NCI-H446 (cell line): Measurements from ENCODE around the gene MPPED1.

Source experiments
- DNase-seq, 2 experiments: peaks; one replicate each; lab custom pipeline; 2025; lab: John Stamatoyannopoulos, UW

The MPPED1 gene

DNA sequence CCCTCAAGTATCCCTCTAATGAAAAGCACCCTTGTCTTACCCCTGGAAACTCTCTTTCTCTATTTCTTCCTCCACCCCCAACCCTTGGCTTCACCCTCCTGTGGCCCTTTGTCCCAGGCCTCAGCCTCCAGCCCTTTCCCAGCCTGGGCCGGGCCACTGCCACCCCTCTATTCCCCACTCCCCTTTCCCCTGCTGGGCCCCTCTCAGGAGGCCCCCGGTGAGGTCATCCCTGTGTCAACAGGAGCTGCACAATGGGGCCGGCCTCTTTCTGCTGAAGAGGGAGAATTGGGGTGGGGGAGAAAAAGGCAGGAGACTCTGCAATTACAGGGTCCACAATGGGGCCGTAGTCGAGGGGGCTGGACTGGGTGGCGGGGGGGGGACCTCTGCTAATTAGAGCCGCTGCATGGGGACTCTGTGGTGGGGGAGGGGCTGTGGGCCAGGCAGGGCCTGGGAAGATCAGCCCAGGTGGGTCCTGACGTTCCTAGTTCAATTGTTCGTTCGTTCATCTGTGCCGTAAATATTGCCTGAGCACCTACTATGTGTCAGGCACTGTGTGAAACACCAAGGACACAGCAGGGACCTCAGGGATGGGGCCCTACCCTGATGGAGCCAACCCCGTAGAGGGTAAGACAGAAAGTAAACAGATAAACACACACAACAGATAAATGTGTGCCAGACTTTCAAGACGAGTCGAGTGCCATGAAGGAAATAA, 18.5 kb upstream of the MPPED1 start:
- DNase-seq, result no peak

- DNase-seq, result no peak
Observed at GRCh38 chr22:43393844-43394474, 17.9 kb upstream of the MPPED1 start.

DNA sequence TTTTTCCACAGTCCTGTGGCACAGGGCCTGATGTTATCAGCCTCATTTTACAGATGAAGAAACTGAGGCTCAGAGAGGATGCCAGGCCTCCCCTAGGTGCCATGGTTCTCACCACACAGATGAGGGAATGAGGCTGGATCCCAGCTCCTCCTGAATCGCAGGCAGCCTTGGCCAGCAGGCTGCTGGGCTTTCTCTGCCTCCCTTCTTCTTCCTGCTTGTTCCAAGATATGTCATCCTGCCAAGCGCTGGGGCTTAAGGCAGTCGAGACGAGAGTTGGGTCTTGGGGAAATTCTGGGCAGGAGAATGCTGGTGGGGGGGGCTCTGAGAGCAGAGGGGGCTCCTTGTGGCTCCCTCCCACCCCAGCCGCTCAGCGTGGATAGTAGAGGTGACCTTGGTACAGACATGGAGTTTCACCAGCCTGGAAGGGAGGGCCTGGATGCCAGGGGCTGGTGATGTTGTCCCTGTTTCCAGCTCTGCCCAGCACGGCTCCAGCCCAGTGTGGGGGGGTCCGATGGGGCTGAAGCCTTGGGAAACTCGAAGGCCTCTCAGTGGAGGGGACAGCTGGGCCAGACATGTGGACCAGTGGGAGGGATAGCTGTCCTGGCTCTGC, 16.6 kb upstream of the MPPED1 start:
- no peak for DNase-seq

- DNase-seq, result no peak
Observed at GRCh38 chr22:43396321-43396933, 15.4 kb upstream of the MPPED1 start.

GRCh38 chr22:43396934-43397457, 14.8 kb upstream of the MPPED1 start:
- DNase-seq, result no peak

- DNase-seq, result no peak
Observed at GRCh38 chr22:43397766-43398165, 14.0 kb upstream of the MPPED1 start.

DNA sequence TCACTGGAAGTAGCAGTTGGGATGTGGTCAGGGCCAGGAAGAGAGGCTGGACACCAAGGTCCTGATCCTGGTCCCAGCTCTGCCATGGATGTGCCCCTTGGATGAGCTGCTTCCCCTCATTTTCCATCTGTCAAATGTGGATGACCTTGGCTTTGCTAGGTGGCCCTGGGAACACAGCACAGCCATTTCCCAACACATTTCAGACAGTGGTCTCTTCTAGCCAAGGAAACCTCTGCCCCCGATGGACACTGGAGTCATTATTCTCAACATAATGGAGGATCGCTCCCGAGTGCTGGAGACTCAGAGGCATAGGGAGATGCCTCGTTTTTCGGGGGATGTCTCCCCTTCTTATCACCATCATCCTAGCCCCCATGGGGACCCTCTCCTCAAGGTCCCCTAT, 13.6 kb upstream of the MPPED1 start:
- no peak for DNase-seq

- no peak for DNase-seq
Observed at GRCh38 chr22:43398910-43399309, 12.9 kb upstream of the MPPED1 start.

- DNase-seq, result no peak
Observed at GRCh38 chr22:43399338-43399979, 12.4 kb upstream of the MPPED1 start.

- no peak for DNase-seq
Observed at GRCh38 chr22:43399980-43400358, 11.8 kb upstream of the MPPED1 start.

GRCh38 chr22:43400449-43400848, 11.4 kb upstream of the MPPED1 start:
- peak; percentile 40 to 73 for DNase-seq

DNA sequence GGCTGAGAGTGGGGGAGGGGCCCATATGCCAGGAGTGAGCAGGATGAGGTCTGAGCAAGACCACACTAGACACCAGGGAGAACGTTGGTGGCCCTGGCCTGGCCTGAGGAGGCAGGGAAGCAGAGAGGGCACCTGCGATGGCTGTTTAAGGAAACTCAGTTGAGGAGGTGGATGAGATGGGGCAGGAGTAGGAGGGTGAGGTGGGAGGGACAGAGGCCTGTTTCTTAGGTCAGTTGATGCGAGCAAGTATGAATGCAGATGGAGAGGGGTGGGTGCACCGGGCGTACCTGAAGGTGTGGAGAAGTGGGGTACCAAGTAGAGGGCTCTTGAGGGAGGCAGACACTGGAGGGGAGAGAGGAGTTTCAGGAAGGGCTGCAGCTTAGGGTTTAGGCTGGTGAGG, 10.6 kb upstream of the MPPED1 start:
- DNase-seq, result no peak

GRCh38 chr22:43401661-43402060, 10.2 kb upstream of the MPPED1 start:
- DNase-seq, result no peak

GRCh38 chr22:43402128-43402527, 9.7 kb upstream of the MPPED1 start:
- no peak for DNase-seq

DNA sequence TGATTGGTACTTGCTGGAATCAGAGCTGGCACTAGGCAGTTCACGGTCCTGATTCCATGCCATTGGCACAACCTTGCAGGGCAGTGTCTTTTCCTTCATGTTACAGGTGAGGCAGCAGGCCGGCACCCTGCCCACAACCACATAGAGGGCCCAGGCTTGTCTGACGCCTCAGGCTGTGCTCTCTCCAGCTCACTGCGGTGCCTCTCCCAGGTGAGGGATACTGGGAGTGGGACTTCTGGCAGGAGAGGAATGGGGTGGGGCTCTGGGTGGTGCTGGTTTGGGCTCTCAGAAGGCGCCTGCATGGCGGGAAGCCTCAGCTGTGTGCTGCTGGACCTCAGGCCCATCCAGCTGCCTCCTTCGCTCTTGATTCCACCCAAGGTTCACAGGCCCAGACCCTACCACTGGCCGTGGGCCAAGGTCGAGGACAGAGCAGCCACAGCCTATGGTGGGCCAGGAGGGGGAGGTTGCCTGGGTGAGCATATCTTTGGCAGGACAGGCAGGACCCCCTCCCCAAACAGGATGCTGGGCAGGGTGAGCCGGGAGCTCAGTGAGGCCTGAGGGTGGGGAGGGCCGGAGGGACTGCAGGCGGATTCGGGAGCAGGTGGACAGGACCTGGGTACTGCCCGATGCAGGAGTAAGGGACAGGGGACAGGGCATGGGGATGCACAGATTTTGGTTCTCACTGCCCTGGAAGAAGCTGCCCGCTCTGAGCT, 7.0 kb upstream of the MPPED1 start:
- DNase-seq, result no peak

DNA sequence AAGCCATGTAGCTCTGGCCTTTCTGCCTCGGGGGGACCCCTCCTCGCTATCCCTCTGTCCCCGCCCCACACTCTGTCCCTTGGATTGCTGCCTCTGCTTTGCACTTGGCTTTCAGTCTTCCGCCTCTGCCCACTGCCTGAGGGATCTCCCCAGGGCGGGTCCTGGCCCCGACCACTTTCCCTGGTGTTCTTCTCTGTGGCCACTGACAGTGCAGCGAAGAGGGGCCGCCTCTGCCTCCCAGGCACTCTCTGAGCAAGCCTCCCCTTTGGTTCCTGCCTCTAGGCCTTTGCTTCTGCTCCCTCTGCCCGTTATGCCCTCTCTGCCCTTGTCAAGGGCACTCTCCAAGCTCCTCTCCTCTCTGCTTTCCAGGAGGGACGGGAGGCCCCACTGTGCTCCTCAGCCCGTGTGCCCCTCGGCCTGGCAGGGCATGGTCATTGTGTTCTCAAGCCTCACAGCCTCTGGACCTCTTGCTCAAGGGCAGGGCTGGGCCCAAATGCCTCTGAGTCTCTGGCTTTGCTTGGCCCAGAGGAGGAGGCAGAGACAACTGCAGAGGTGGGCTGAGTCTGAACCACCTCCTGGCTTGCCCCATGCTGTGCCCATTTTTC, 5.5 kb upstream of the MPPED1 start:
- DNase-seq, result no peak

DNA sequence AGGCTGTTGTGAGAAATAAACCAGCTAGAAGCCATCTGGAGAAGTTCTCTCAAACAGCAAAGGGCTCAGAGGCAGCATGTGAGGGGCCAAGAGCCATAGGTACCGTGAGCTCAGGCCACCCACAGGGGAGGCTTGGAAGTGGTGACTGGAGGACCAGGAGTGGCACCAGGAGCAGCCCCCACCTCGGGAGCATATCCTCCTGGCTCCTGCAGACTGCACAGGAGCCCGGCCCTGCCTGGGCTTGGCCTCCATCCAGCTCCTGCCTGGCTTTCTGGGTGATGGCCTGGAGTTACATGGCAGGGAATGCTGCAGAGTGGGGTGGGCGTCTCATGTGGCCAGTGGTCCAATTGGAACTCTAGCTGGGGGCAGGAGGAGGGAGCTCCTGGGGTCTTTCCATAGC, 4.2 kb upstream of the MPPED1 start:
- DNase-seq, result peak in 1 of 2 experiments; percentile 47

GRCh38 chr22:43408009-43408408, 3.8 kb upstream of the MPPED1 start:
- no peak for DNase-seq

DNA sequence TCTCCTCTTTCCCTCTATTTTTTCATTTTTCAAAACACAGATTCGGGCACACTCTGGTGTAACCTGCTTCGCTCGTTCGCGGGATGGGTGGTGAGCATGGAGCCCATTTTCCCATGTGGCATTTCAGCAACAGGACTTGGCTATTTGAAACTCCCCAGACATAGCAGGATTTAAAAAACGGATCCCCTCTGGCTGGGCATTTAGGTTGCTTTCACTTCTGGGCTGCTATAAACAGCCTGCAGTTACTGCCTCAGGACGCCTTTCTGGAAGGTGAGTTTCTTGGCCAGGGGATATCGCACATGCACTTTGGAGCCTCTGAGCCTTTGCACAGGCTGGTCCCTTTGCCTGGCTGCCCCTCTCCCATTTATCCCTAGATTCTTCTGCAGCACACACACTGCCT, 2.8 kb upstream of the MPPED1 start:
- no peak for DNase-seq

DNA sequence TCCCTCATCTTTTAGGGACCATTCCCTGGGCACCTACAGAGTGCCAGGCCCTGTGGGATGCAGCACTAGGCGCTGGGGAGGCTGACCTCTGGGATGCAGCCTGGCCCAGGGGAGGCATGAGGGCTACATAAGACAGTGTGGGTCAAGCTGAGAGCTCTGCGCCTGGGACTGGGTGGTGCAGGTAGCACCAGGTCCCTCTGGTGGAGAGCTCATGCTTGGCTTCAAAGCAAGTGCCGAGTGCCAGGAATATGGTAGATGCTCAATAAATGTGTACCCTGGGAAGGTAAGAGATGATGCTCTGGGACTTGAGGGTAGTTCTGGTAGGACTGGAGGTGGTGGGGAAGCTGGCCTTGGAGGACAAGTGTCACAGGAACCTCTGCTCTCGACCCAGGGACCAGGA, 2.0 kb upstream of the MPPED1 start:
- no peak for DNase-seq
